Measurements from ENCODE around the gene DNAJC22. TPM values are rescaled to one million over a fixed set of nuclear protein-coding genes. Genes with fewer than 3 reads are reported as not detected.
A peak's percentile ranks its signal among the peaks of the same experiment; 100 is the strongest.

Gene DNAJC22
- total and polyA plus RNA-seq, 2 donors (not counting 1 experiment from before 2014, with no cell fraction given): 2.4 to 4.8 TPM

DNA sequence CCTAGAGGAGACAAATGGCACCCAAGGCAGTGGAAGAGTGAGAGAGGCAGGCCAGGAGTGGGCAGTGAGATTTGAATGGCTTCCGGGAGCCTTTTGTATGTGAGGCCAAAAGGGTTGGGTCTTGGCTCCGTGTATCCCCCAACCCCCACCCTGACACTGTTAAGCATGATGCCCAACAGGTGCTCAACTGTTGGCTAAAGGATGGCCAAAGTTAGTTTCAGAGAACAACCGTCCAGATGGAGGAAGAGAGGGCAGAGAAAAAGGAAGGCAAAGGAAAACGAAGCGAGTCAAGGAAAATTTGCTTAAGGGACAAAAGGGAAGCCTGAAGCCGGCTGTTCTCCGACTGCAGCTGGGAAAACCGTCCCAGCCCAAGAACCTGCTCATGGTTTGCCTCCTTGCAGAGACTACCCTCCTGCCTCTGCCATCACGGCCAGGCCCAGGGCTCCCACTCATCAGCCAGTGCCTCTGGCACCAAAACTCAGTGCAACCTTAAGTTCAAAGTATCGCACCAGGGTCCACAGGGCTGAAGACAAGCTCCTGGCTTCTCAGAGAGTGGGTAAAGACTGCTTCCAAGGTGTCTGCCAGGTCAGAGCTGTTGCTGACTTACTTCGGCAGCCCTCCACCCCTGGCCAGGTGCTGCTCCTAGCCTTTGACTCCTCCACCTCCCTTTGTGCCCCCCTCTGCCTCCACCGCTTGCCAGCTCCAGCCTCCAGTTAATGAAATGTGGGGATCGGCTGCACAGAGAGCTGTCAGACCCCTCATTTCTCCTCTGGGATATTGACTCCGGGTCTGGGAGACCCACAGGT is 5.5 kb upstream of the DNAJC22 start:
- Histone ChIP-seq H2AFZ (ENCODE audit: low read length) (no peak overlapping the region), H3K27ac (ENCODE audit: insufficient read depth, low read length) (no peak overlapping the region), H3K9ac (ENCODE audit: insufficient read depth, low read length) (no peak overlapping the region), H3K4me1 (ENCODE audit: control insufficient read depth, extremely low read depth, insufficient read depth, low read length) (peaks cover 11% of the 10 kb centered on the region), H3K27me3 (ENCODE audit: control insufficient read depth, insufficient read depth, low read length) (peaks cover 58% of the 10 kb centered on the region), H3K4me3 (replicated peaks in 1 of 4; ENCODE audit: control extremely low read depth in 1 of 4, insufficient read depth in 1 of 4, low read depth in 3 of 4, low read length in 4 of 4) (no peak overlapping the region), H4K20me1 (ENCODE audit: control insufficient read depth, extremely low read depth, insufficient read depth, low read length) (no peaks in the 10 kb centered on the region), H3K79me2 (ENCODE audit: control insufficient read depth, insufficient read depth, low read length) (no peaks in the 10 kb centered on the region), H3K9me3 (ENCODE audit: control insufficient read depth, insufficient read depth, low read depth, low read length) (no peaks in the 10 kb centered on the region), H3K36me3 (ENCODE audit: control insufficient read depth, insufficient read depth, low read length) (no peaks in the 10 kb centered on the region), H3K4me2 (ENCODE audit: extremely low read depth, insufficient read depth, low read length) (no peak overlapping the region)
- no peak for DNase-seq (ENCODE audit: low read depth in 2 of 2)
- TF ChIP-seq, protein P1, sequence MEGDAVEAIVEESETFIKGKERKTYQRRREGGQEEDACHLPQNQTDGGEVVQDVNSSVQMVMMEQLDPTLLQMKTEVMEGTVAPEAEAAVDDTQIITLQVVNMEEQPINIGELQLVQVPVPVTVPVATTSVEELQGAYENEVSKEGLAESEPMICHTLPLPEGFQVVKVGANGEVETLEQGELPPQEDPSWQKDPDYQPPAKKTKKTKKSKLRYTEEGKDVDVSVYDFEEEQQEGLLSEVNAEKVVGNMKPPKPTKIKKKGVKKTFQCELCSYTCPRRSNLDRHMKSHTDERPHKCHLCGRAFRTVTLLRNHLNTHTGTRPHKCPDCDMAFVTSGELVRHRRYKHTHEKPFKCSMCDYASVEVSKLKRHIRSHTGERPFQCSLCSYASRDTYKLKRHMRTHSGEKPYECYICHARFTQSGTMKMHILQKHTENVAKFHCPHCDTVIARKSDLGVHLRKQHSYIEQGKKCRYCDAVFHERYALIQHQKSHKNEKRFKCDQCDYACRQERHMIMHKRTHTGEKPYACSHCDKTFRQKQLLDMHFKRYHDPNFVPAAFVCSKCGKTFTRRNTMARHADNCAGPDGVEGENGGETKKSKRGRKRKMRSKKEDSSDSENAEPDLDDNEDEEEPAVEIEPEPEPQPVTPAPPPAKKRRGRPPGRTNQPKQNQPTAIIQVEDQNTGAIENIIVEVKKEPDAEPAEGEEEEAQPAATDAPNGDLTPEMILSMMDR (conservative IDR thresholded peaks at IDR 0.05 in 1 of 2, IDR thresholded peaks at IDR 0.05 in 1 of 2; ENCODE audit: low read depth in 1 of 2, low read length in 2 of 2): no peak
- TF ChIP-seq EZH2 (IDR thresholded peaks at IDR 0.05; ENCODE audit: low read length, missing control alignments): peak; percentile 21

DNA sequence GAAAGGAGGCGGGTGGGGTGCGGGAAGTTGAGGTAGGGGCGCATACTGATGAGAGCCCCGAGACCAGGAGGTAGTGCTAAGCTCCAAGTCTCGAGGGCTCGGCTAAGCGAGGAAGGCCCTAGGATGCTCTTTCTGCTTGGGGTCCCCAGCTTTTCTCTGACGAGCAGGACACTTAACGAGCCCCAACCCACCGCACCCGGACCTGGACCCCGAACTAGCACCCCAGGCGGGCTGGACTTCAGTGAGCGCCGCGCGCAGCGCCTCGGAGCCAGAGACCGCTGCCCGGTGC is 5.0 kb upstream of the DNAJC22 start:
- no peak for DNase-seq (ENCODE audit: low read depth in 2 of 2)
- Histone ChIP-seq H3K4me1 (ENCODE audit: control insufficient read depth, extremely low read depth, insufficient read depth, low read length) (peaks cover 14% of the 10 kb centered on the region), H3K9ac (ENCODE audit: insufficient read depth, low read length) (no peak overlapping the region), H4K20me1 (ENCODE audit: control insufficient read depth, extremely low read depth, insufficient read depth, low read length) (no peaks in the 10 kb centered on the region), H3K27ac (ENCODE audit: insufficient read depth, low read length) (no peak overlapping the region), H3K27me3 (ENCODE audit: control insufficient read depth, insufficient read depth, low read length) (peaks cover 57% of the 10 kb centered on the region), H3K4me2 (ENCODE audit: extremely low read depth, insufficient read depth, low read length) (peak overlapping the region; percentile 86), H2AFZ (ENCODE audit: low read length) (no peak overlapping the region), H3K4me3 (replicated peaks in 1 of 4; ENCODE audit: control extremely low read depth in 1 of 4, insufficient read depth in 1 of 4, low read depth in 3 of 4, low read length in 4 of 4) (peak overlapping the region in 2 of 4 experiments; percentile 37 to 52), H3K9me3 (ENCODE audit: control insufficient read depth, insufficient read depth, low read depth, low read length) (no peaks in the 10 kb centered on the region), H3K36me3 (ENCODE audit: control insufficient read depth, insufficient read depth, low read length) (no peaks in the 10 kb centered on the region), H3K79me2 (ENCODE audit: control insufficient read depth, insufficient read depth, low read length) (no peaks in the 10 kb centered on the region)
- TF ChIP-seq EZH2 (IDR thresholded peaks at IDR 0.05; ENCODE audit: low read length, missing control alignments): no peak
- TF ChIP-seq, protein P1 (conservative IDR thresholded peaks at IDR 0.05 in 1 of 2, IDR thresholded peaks at IDR 0.05 in 1 of 2; ENCODE audit: low read depth in 1 of 2, low read length in 2 of 2): no peak

DNA sequence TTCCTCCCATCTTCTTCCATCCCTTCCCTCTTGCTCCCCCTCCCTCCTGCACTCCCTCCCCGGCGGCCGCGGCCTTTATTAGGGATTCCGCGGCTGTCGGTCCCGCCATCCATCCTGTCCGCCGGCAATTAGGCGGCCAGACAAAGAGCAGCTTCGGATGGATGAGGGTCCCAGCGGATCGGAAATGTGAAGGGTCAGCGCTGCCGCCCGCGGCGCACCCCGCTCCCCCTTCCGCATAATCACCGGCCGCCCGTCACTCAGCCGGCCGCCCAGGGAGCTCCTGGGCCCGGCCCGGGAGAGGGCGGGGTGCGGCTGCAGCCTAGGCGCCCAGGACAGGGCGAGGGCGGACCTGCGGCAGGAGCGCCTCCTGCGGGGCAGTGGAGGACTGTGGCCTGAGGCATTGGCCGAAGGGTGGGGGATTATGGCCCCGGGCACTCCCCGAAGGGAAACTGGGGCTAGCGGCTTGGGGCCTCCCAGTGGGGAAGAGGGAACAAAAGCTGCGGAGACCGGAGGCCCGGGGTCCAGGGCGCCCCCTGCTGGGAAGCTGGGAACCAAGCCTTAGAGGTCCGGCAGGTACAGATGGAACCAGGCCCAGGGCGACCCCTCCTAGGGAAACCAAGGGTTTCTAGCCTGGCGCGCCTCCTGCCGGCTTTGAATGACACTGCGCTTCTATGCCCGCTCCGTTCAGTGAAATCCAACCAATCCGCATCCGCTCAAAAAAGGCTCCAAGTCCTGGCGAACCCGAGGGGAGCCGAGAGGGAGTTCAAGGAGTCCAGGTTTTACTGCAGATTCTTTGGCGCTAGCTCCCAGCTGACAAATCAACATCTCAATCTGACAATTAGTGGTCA is 4.4 kb upstream of the DNAJC22 start:
- H3K9ac ChIP-seq (ENCODE audit: insufficient read depth, low read length): peak overlapping the region; percentile 23
- peak overlapping the region; percentile 86 for H3K4me2 ChIP-seq (ENCODE audit: extremely low read depth, insufficient read depth, low read length)
- peaks cover 20% of the 10 kb centered on the region for H3K4me1 ChIP-seq (ENCODE audit: control insufficient read depth, extremely low read depth, insufficient read depth, low read length)
- peaks cover 61% of the 10 kb centered on the region for H3K27me3 ChIP-seq (ENCODE audit: control insufficient read depth, insufficient read depth, low read length)
- peak overlapping the region; percentile 37 to 52 (median 42) for H3K4me3 ChIP-seq (replicated peaks in 1 of 4; ENCODE audit: control extremely low read depth in 1 of 4, insufficient read depth in 1 of 4, low read depth in 3 of 4, low read length in 4 of 4)
- no peaks in the 10 kb centered on the region for H3K36me3 ChIP-seq (ENCODE audit: control insufficient read depth, insufficient read depth, low read length)
- no peak overlapping the region for H3K27ac ChIP-seq (ENCODE audit: insufficient read depth, low read length)
- H2AFZ ChIP-seq (ENCODE audit: low read length): peak overlapping the region; percentile 41
- peak; percentile 20 for TF ChIP-seq EZH2 (IDR thresholded peaks at IDR 0.05; ENCODE audit: low read length, missing control alignments)
- TF ChIP-seq, protein P1 (conservative IDR thresholded peaks at IDR 0.05 in 1 of 2, IDR thresholded peaks at IDR 0.05 in 1 of 2; ENCODE audit: low read depth in 1 of 2, low read length in 2 of 2): peak; percentile 71 to 73
- H3K79me2 ChIP-seq (ENCODE audit: control insufficient read depth, insufficient read depth, low read length): no peaks in the 10 kb centered on the region
- no peaks in the 10 kb centered on the region for H4K20me1 ChIP-seq (ENCODE audit: control insufficient read depth, extremely low read depth, insufficient read depth, low read length)
- DNase-seq (ENCODE audit: low read depth in 2 of 2): peak; percentile 64 to 78
- no peaks in the 10 kb centered on the region for H3K9me3 ChIP-seq (ENCODE audit: control insufficient read depth, insufficient read depth, low read depth, low read length)

Measured in fibroblast of lung (primary cell).